GM18502 (cell line): Measurements from ENCODE around the gene DBR1.
"Not testable (repeated sequence)": the region's sequence is repeated elsewhere in the genome, so short reads cannot be mapped to it uniquely, and the experiment has no call there.

Source experiments
- ATAC-seq: cut with Tn5 transposase; IDR thresholded peaks from one replicate; pipeline ENCODE4 v1.9.1; 2021; ENCODE audit warnings: mild to moderate bottlenecking; ENCODE audit not compliant: unreplicated experiment, poor library complexity

Gene DBR1

GRCh38 chr3:138187296-138188012 lies 12.7 kb upstream of the DBR1 start, which contains the start of gene ARMC8:
Gene ARMC8 (plus strand): TSS chr3:138187301. CDS start chr3:138187555, 254 bp downstream.
- peak; percentile 63 for ATAC-seq

GRCh38 chr3:138186803-138187295 lies 12.1 kb upstream of the DBR1 start:
- ATAC-seq = peak; percentile 95

- no peak for ATAC-seq
These were observed 11.5 kb upstream of the DBR1 start for GRCh38 chr3:138186221-138186620.

GRCh38 chr3:138184994-138185393 lies 10.3 kb upstream of the DBR1 start:
- no peak for ATAC-seq

GRCh38 chr3:138180375-138181029 lies 5.8 kb upstream of the DBR1 start:
- ATAC-seq = peak; percentile 60

GRCh38 chr3:138173769-138174420 lies 826 bp downstream of the DBR1 start:
- ATAC-seq = no peak

- no peak for ATAC-seq
These were observed 2.1 kb downstream of the DBR1 start for GRCh38 chr3:138172625-138173024.

- ATAC-seq = no peak
These were observed 9.7 kb downstream of the DBR1 start for GRCh38 chr3:138165061-138165460.

- ATAC-seq = no peak
These were observed 17.0 kb downstream of the DBR1 start for GRCh38 chr3:138157743-138158142.

- ATAC-seq = no peak
These were observed 20.2 kb downstream of the DBR1 start for GRCh38 chr3:138154534-138154933.

GRCh38 chr3:138148503-138148902 lies 26.2 kb downstream of the DBR1 start:
- ATAC-seq = no peak

- not testable (repeated sequence) for ATAC-seq
These were observed 32.5 kb downstream of the DBR1 start for GRCh38 chr3:138142181-138142580.

GRCh38 chr3:138140940-138141339 lies 33.8 kb downstream of the DBR1 start:
- no peak for ATAC-seq

- no peak for ATAC-seq
These were observed 35.0 kb downstream of the DBR1 start for GRCh38 chr3:138139691-138140090.

GRCh38 chr3:138137861-138138260 lies 36.9 kb downstream of the DBR1 start:
- no peak for ATAC-seq

GRCh38 chr3:138136201-138136600 lies 38.5 kb downstream of the DBR1 start:
- ATAC-seq = no peak

GRCh38 chr3:138135833-138136194 lies 38.9 kb downstream of the DBR1 start:
- no peak for ATAC-seq

GRCh38 chr3:138135146-138135832 lies 39.4 kb downstream of the DBR1 start:
- ATAC-seq = no peak

GRCh38 chr3:138132239-138132638 lies 42.5 kb downstream of the DBR1 start, which contains the start of gene A4GNT:
Gene A4GNT (minus strand): TSS chr3:138132390. CDS start chr3:138131256, 1,134 bp downstream.
- no peak for ATAC-seq

GRCh38 chr3:138127636-138128365 lies 46.9 kb downstream of the DBR1 start:
- no peak for ATAC-seq
